Left ventricle myocardium superior (tissue), 1 donor: ENCODE measurements around the gene CELSR1. TPM values are rescaled to one million over a fixed set of nuclear protein-coding genes. Genes with fewer than 3 reads are reported as not detected.
A peak's percentile ranks its signal among the peaks of the same experiment; 100 is the strongest.

Experiments
- ATAC-seq: fragments of 200-7000 bp; cut with Tn5 transposase; one replicate; pipeline ENCODE4 v1.9.1; 2020; ENCODE audit warnings: mild to moderate bottlenecking, moderate library complexity
- DNase-seq: peaks from one replicate; pipeline ENCODE4 v3.0.0-alpha.2; 2020
- intact Hi-C: fragments of 100-400 bp; cut with micrococcal nuclease; formaldehyde crosslinking; loops from one replicate; pipeline ENCODE4 v1.11.0; 2022
- total RNA-seq: library from RNA; stranded (reverse); fragmentation: NEBNext Ultra II Directional; extraction: Animal tissue kit (Norgen Biotek cat#: 25700); gene quantifications from one replicate; pipeline ENCODE4 v1.2.1, GENCODE V29; 2021
- donor health status: DM: no; HTN: yes; CAD: no; lungs with severe emphysema.

Gene CELSR1
- total RNA-seq, 1 donor from 2014 or later = 9.7 TPM

- ATAC-seq (no peak), DNase-seq (peak; percentile 6)
- intact Hi-C loops = loop anchor here (5.0 to 10.0 kb wide), 3 partner anchors 190 to 407 kb away; no protein-coding TSS in a partner anchor
These were observed 225.4 kb downstream of the CELSR1 start for GRCh38 chr22:46312056-46312455.

Other genes with a start within 250 kb of the CELSR1 start
- gene GTSE1, start 240.8 kb downstream of the CELSR1 start, total RNA-seq = 0.45 TPM
- 44.0 TPM for gene TRMU, start 201.9 kb downstream of the CELSR1 start, total RNA-seq
- gene GRAMD4, start 82.8 kb upstream of the CELSR1 start, total RNA-seq = 94.0 TPM
- 87.5 TPM for gene CERK, start 200.6 kb upstream of the CELSR1 start, total RNA-seq
- 15.8 TPM for gene TBC1D22A, start 225.0 kb upstream of the CELSR1 start, total RNA-seq